PC-9 (cell line): ENCODE measurements around the gene GPATCH3.

Source experiments
- EZH2 ChIP-seq: fragments of 200-600 bp; sonication (generic); IDR thresholded peaks from 2 replicates; pipeline ENCODE4 v1.8.0; 2017; ENCODE audit warnings: antibody characterized with exemption, low read depth
- TF ChIP-seq, protein P1 (sequence below): fragments of 200-600 bp; sonication (generic); conservative IDR thresholded peaks from 2 replicates; pipeline ENCODE4 v1.6.1; 2017; ENCODE audit warnings: mixed run types, antibody characterized with exemption, mild to moderate bottlenecking, moderate library complexity

DNA sequence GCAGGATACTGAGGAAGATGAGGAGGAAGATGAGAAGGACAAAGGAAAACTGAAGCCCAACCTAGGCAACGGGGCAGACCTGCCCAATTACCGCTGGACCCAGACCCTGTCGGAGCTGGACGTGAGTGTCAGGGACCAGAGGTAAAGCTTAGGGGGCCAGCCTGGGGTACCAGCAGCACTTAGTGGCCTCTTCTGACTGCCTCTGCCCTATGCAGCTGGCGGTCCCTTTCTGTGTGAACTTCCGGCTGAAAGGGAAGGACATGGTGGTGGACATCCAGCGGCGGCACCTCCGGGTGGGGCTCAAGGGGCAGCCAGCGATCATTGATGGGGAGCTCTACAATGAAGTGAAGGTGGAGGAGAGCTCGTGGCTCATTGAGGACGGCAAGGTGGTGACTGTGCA lies 42.4 kb upstream of the GPATCH3 start:
- TF ChIP-seq, protein P1, sequence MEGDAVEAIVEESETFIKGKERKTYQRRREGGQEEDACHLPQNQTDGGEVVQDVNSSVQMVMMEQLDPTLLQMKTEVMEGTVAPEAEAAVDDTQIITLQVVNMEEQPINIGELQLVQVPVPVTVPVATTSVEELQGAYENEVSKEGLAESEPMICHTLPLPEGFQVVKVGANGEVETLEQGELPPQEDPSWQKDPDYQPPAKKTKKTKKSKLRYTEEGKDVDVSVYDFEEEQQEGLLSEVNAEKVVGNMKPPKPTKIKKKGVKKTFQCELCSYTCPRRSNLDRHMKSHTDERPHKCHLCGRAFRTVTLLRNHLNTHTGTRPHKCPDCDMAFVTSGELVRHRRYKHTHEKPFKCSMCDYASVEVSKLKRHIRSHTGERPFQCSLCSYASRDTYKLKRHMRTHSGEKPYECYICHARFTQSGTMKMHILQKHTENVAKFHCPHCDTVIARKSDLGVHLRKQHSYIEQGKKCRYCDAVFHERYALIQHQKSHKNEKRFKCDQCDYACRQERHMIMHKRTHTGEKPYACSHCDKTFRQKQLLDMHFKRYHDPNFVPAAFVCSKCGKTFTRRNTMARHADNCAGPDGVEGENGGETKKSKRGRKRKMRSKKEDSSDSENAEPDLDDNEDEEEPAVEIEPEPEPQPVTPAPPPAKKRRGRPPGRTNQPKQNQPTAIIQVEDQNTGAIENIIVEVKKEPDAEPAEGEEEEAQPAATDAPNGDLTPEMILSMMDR = no peak
- TF ChIP-seq EZH2 = no peak
